Measurements from ENCODE around the gene ARPIN. TPM values are rescaled to one million over a fixed set of nuclear protein-coding genes. Genes with fewer than 3 reads are reported as not detected.

Gene ARPIN
- polyA plus RNA-seq, 3 donors: 9.7 to 19.3 (median 14.0) TPM

DNA sequence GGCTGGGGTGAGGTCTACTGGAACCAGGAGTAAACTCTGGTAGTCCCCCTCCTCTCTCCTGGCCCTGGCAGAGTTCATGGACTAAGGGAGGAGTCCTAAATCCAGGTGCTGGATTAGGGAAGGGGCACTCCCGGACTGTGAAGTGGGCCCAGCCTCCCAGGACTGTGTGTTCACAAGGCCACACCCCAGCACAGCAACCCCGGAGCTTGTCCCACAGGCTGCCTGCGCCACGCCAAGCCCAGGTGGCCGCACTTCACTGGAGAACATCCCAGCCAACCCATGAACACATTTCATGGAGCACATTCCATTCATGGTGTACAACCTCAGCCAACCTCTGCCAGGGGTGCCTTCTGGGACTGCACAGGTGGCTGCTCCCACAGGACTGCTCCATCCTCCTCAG is 8.2 kb downstream of the ARPIN start:
- H3K4me1 Mint-ChIP-seq: peaks cover 24% of the 10 kb centered on the region
- H3K9ac ChIP-seq (ENCODE audit: insufficient read depth, low read length, poor library complexity, severe bottlenecking): no peak overlapping the region
- H3K27ac Mint-ChIP-seq: no peak overlapping the region
- peaks cover 17 to 86% of the 10 kb centered on the region in 2 donors for H3K36me3 ChIP-seq (replicated peaks in 1 of 2; ENCODE audit: control insufficient read depth in 1 of 2, insufficient read depth in 2 of 2, low read length in 2 of 2)
- no peaks in the 10 kb centered on the region for H3K9me3 ChIP-seq (replicated peaks in 1 of 2; ENCODE audit: control insufficient read depth in 1 of 2, insufficient read depth in 1 of 2, low read length in 2 of 2)
- H2AFZ ChIP-seq (ENCODE audit: insufficient read depth, low read depth, low read length, poor library complexity, severe bottlenecking): no peak overlapping the region
- no peak overlapping the region for H3K4me3 ChIP-seq (replicated peaks in 1 of 3; ENCODE audit: low read depth in 2 of 3, low read length in 3 of 3)
- intact Hi-C loops (cut with micrococcal nuclease): loop anchor here in 1 of 2 donors (5.0 kb wide), 1 partner anchor 168 kb away; no protein-coding TSS in a partner anchor
- peaks cover 85 to 89% of the 10 kb centered on the region in 2 donors for H3K36me3 Mint-ChIP-seq
- no peak overlapping the region for H3K27ac ChIP-seq (ENCODE audit: low read depth in 1 of 2, low read length in 2 of 2)
- WGBS (ENCODE audit: insufficient coverage): 97% methylated on average over 4 of the region's 5 CpGs
- H3K4me2 ChIP-seq (replicated peaks; ENCODE audit: extremely low read depth, low read length, poor library complexity, severe bottlenecking): no peak overlapping the region
- peaks cover 0 to 2% (median 0%) of the 10 kb centered on the region in 7 donors for H3K9me3 Mint-ChIP-seq
- H3K4me1 ChIP-seq (ENCODE audit: control insufficient read depth in 1 of 2, insufficient read depth in 2 of 2, low read length in 2 of 2): peaks cover 6 to 24% of the 10 kb centered on the region in 2 donors
- H4K20me1 ChIP-seq (ENCODE audit: insufficient read depth, low read length): no peaks in the 10 kb centered on the region
- no peak for DNase-seq
- peaks cover 0 to 4% (median 3%) of the 10 kb centered on the region in 3 donors for H3K27me3 Mint-ChIP-seq (ENCODE audit: low read depth in 3 of 3)
- no peak overlapping the region for H3K4me3 Mint-ChIP-seq
- H3K79me2 ChIP-seq (ENCODE audit: insufficient read depth, low read length): no peaks in the 10 kb centered on the region
- TF ChIP-seq, protein P1, sequence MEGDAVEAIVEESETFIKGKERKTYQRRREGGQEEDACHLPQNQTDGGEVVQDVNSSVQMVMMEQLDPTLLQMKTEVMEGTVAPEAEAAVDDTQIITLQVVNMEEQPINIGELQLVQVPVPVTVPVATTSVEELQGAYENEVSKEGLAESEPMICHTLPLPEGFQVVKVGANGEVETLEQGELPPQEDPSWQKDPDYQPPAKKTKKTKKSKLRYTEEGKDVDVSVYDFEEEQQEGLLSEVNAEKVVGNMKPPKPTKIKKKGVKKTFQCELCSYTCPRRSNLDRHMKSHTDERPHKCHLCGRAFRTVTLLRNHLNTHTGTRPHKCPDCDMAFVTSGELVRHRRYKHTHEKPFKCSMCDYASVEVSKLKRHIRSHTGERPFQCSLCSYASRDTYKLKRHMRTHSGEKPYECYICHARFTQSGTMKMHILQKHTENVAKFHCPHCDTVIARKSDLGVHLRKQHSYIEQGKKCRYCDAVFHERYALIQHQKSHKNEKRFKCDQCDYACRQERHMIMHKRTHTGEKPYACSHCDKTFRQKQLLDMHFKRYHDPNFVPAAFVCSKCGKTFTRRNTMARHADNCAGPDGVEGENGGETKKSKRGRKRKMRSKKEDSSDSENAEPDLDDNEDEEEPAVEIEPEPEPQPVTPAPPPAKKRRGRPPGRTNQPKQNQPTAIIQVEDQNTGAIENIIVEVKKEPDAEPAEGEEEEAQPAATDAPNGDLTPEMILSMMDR (IDR thresholded peaks at IDR 0.05): no peak
- no peaks in the 10 kb centered on the region for H3K27me3 ChIP-seq (ENCODE audit: control insufficient read depth in 2 of 2, insufficient read depth in 2 of 2, low read length in 2 of 2)

GRCh38 chr15:89903858-89904130 is 9.0 kb downstream of the ARPIN start:
- peaks cover 0 to 3% (median 0%) of the 10 kb centered on the region in 7 donors for H3K9me3 Mint-ChIP-seq
- no peak overlapping the region for H2AFZ ChIP-seq (ENCODE audit: insufficient read depth, low read depth, low read length, poor library complexity, severe bottlenecking)
- peaks cover 80 to 82% of the 10 kb centered on the region in 2 donors for H3K36me3 Mint-ChIP-seq
- no peak overlapping the region for H3K27ac ChIP-seq (ENCODE audit: low read depth in 1 of 2, low read length in 2 of 2)
- H3K27me3 ChIP-seq (ENCODE audit: control insufficient read depth in 2 of 2, insufficient read depth in 2 of 2, low read length in 2 of 2): no peaks in the 10 kb centered on the region
- H3K4me1 Mint-ChIP-seq: peaks cover 26% of the 10 kb centered on the region
- TF ChIP-seq, protein P1 (IDR thresholded peaks at IDR 0.05): no peak
- DNase-seq: no peak
- H4K20me1 ChIP-seq (ENCODE audit: insufficient read depth, low read length): no peaks in the 10 kb centered on the region
- no peak overlapping the region for H3K4me3 ChIP-seq (replicated peaks in 1 of 3; ENCODE audit: low read depth in 2 of 3, low read length in 3 of 3)
- no peaks in the 10 kb centered on the region for H3K79me2 ChIP-seq (ENCODE audit: insufficient read depth, low read length)
- H3K4me2 ChIP-seq (replicated peaks; ENCODE audit: extremely low read depth, low read length, poor library complexity, severe bottlenecking): no peak overlapping the region
- no peak overlapping the region for H3K4me3 Mint-ChIP-seq
- peaks cover 0 to 6% (median under 1%) of the 10 kb centered on the region in 3 donors for H3K27me3 Mint-ChIP-seq (ENCODE audit: low read depth in 3 of 3)
- H3K9ac ChIP-seq (ENCODE audit: insufficient read depth, low read length, poor library complexity, severe bottlenecking): no peak overlapping the region
- intact Hi-C loops (cut with micrococcal nuclease): loop anchor here in 1 of 2 donors (5.0 kb wide), 1 partner anchor 169 kb away; no protein-coding TSS in a partner anchor
- peaks cover 17 to 78% of the 10 kb centered on the region in 2 donors for H3K36me3 ChIP-seq (replicated peaks in 1 of 2; ENCODE audit: control insufficient read depth in 1 of 2, insufficient read depth in 2 of 2, low read length in 2 of 2)
- H3K9me3 ChIP-seq (replicated peaks in 1 of 2; ENCODE audit: control insufficient read depth in 1 of 2, insufficient read depth in 1 of 2, low read length in 2 of 2): no peaks in the 10 kb centered on the region
- peaks cover 13 to 30% of the 10 kb centered on the region in 2 donors for H3K4me1 ChIP-seq (ENCODE audit: control insufficient read depth in 1 of 2, insufficient read depth in 2 of 2, low read length in 2 of 2)
- no peak overlapping the region for H3K27ac Mint-ChIP-seq
- WGBS (ENCODE audit: insufficient coverage): 98% methylated on average over 11 of the region's 11 CpGs

Measured in CD14-positive monocyte (primary cell).